ENCODE results near the gene SYNDIG1L. TPM values are rescaled to one million over a fixed set of nuclear protein-coding genes. Genes with fewer than 3 reads are reported as not detected.

Gene SYNDIG1L
- total RNA-seq, 1 experiment from 2014 or later = 1.4 TPM

DNA sequence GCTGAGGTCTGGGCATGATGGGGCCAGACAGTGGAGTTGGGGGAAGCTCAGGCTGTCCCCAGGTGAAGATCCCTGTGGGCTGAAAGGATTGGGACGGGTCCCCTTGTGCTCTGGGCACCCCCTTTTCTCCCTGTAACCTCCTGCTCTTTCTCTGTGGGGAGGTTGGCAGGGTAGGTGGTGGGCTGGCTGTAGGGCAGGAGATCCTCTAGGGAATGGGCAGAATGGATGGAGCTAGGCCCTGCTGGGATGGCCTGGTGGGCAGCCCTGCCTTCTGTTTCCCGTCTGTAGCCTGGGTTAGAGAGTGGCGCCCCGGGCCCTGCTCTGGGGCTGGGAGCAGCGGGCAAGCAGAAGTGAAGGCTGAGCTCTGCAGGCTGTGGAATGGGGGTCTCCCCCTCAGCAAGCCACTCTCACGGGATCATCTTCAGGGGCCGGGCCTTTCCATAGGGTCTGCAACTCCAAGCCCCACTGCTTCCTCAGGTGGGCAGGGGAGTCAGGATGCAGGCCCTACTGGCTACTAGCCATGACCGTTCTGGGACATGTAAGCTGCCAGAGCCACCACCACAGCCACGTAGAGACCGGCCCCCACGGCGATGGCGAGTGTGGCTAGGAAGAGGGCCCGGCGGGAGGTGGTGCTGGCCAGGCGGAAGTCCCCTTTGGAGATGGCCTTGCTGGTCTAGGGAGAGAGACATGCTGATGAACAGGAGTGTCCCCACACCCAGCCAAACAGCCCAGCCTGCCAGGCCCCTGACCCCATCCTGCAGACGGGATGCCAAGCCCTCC is 18.8 kb downstream of the SYNDIG1L start:
- CTCF ChIA-PET = no interaction called here
- peaks cover 10% of the 10 kb centered on the region for H3K4me1 Mint-ChIP-seq
- H3K4me3 Mint-ChIP-seq = no peak overlapping the region
- POLR2A ChIA-PET = no interaction called here
- H3K9me3 Mint-ChIP-seq = no peaks in the 10 kb centered on the region
- H3K27me3 Mint-ChIP-seq (ENCODE audit: low read depth) = peaks cover 2% of the 10 kb centered on the region; the same call in 1 of the 2 replicates
- DNase-seq (ENCODE audit: low spot score) (no peak), ATAC-seq (no peak)
- no peak overlapping the region; the same call in 1 of the 2 replicates for H3K27ac Mint-ChIP-seq
- H3K36me3 Mint-ChIP-seq = no peaks in the 10 kb centered on the region
- no peak for TF ChIP-seq NFYB (CRISPR knock-in tag; conservative IDR thresholded peaks at IDR 0.05; ENCODE audit: low read depth)
- no peak for TF ChIP-seq GTF2I (CRISPR knock-in tag; conservative IDR thresholded peaks at IDR 0.05)
- no peak for TF ChIP-seq ZNF121 (CRISPR knock-in tag; IDR thresholded peaks at IDR 0.05)
- TF ChIP-seq, protein P1, sequence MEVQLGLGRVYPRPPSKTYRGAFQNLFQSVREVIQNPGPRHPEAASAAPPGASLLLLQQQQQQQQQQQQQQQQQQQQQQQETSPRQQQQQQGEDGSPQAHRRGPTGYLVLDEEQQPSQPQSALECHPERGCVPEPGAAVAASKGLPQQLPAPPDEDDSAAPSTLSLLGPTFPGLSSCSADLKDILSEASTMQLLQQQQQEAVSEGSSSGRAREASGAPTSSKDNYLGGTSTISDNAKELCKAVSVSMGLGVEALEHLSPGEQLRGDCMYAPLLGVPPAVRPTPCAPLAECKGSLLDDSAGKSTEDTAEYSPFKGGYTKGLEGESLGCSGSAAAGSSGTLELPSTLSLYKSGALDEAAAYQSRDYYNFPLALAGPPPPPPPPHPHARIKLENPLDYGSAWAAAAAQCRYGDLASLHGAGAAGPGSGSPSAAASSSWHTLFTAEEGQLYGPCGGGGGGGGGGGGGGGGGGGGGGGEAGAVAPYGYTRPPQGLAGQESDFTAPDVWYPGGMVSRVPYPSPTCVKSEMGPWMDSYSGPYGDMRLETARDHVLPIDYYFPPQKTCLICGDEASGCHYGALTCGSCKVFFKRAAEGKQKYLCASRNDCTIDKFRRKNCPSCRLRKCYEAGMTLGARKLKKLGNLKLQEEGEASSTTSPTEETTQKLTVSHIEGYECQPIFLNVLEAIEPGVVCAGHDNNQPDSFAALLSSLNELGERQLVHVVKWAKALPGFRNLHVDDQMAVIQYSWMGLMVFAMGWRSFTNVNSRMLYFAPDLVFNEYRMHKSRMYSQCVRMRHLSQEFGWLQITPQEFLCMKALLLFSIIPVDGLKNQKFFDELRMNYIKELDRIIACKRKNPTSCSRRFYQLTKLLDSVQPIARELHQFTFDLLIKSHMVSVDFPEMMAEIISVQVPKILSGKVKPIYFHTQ (CRISPR knock-in tag; IDR thresholded peaks at IDR 0.05) = no peak
- TF ChIP-seq, protein P2, sequence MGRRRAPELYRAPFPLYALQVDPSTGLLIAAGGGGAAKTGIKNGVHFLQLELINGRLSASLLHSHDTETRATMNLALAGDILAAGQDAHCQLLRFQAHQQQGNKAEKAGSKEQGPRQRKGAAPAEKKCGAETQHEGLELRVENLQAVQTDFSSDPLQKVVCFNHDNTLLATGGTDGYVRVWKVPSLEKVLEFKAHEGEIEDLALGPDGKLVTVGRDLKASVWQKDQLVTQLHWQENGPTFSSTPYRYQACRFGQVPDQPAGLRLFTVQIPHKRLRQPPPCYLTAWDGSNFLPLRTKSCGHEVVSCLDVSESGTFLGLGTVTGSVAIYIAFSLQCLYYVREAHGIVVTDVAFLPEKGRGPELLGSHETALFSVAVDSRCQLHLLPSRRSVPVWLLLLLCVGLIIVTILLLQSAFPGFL (CRISPR knock-in tag; IDR thresholded peaks at IDR 0.05; ENCODE audit: borderline replicate concordance) = no peak
- TF ChIP-seq, protein P3, sequence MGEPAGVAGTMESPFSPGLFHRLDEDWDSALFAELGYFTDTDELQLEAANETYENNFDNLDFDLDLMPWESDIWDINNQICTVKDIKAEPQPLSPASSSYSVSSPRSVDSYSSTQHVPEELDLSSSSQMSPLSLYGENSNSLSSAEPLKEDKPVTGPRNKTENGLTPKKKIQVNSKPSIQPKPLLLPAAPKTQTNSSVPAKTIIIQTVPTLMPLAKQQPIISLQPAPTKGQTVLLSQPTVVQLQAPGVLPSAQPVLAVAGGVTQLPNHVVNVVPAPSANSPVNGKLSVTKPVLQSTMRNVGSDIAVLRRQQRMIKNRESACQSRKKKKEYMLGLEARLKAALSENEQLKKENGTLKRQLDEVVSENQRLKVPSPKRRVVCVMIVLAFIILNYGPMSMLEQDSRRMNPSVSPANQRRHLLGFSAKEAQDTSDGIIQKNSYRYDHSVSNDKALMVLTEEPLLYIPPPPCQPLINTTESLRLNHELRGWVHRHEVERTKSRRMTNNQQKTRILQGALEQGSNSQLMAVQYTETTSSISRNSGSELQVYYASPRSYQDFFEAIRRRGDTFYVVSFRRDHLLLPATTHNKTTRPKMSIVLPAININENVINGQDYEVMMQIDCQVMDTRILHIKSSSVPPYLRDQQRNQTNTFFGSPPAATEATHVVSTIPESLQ (CRISPR knock-in tag; IDR thresholded peaks at IDR 0.05) = no peak
- no peak for TF ChIP-seq PRRX2 (CRISPR knock-in tag; IDR thresholded peaks at IDR 0.05)
- TF ChIP-seq, protein P4, sequence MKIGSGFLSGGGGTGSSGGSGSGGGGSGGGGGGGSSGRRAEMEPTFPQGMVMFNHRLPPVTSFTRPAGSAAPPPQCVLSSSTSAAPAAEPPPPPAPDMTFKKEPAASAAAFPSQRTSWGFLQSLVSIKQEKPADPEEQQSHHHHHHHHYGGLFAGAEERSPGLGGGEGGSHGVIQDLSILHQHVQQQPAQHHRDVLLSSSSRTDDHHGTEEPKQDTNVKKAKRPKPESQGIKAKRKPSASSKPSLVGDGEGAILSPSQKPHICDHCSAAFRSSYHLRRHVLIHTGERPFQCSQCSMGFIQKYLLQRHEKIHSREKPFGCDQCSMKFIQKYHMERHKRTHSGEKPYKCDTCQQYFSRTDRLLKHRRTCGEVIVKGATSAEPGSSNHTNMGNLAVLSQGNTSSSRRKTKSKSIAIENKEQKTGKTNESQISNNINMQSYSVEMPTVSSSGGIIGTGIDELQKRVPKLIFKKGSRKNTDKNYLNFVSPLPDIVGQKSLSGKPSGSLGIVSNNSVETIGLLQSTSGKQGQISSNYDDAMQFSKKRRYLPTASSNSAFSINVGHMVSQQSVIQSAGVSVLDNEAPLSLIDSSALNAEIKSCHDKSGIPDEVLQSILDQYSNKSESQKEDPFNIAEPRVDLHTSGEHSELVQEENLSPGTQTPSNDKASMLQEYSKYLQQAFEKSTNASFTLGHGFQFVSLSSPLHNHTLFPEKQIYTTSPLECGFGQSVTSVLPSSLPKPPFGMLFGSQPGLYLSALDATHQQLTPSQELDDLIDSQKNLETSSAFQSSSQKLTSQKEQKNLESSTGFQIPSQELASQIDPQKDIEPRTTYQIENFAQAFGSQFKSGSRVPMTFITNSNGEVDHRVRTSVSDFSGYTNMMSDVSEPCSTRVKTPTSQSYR (CRISPR knock-in tag; IDR thresholded peaks at IDR 0.05) = no peak

DNA sequence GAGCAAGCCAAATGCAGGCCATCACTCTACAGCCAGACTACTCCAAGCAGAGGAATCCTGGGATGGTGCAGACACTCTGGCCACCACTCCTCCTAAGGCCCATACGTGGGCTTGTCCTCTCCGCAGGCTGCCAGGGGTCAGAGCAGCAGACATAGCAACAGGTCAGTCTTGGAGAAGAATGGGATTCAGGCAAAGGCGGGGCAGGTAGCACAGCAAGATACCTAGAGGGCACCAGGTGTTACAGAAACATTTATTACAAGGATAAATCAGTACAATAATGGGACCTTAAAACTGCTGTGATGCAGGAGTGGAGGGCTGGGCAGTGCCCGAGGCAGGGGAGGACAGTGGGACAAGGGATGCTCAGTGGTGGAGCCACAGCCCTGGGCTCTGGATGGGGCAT is 20.3 kb downstream of the SYNDIG1L start:
- ChIA-PET POLR2A (no interaction called here), CTCF (no interaction called here)
- Mint-ChIP-seq H3K27me3 (ENCODE audit: low read depth) (no peaks in the 10 kb centered on the region), H3K36me3 (no peaks in the 10 kb centered on the region), H3K27ac (no peak overlapping the region), H3K9me3 (no peaks in the 10 kb centered on the region), H3K4me1 (peaks cover 26% of the 10 kb centered on the region), H3K4me3 (no peak overlapping the region)
- TF ChIP-seq TEAD1 (CRISPR knock-in tag; IDR thresholded peaks at IDR 0.05) = no peak
- TF ChIP-seq ZNF219 (CRISPR knock-in tag; IDR thresholded peaks at IDR 0.05; ENCODE audit: borderline replicate concordance) = no peak
- no peak for TF ChIP-seq ZNF416 (CRISPR knock-in tag; IDR thresholded peaks at IDR 0.05)
- no peak for TF ChIP-seq ZNF138 (CRISPR knock-in tag; conservative IDR thresholded peaks at IDR 0.05)
- TF ChIP-seq FOXK1 (CRISPR knock-in tag; IDR thresholded peaks at IDR 0.05) = no peak
- no peak for ATAC-seq
- DNase-seq (ENCODE audit: low spot score) = no peak

DNA sequence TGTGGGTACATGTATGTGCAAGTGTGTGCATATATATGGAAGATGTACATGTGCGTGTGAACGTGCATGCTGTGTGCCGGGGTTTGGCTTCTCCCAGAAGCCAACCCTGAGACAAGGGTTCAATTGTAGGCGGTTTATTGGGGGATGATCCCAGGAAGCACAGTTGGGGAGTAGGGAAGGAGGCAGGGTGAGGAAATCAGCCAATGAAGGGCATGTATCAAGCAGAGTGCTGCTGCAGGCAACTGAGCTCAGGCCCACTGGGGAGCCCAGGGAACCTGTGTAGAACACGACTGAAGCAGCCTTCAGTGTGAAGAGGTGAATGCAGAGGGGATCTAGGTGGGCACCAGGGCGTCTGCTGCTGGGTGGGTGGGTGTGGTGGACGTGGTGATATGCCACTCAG is 21.6 kb downstream of the SYNDIG1L start:
- no peaks in the 10 kb centered on the region for H3K27me3 Mint-ChIP-seq (ENCODE audit: low read depth)
- ATAC-seq (no peak), DNase-seq (ENCODE audit: low spot score) (no peak)
- ChIA-PET POLR2A (no interaction called here), CTCF (no interaction called here)
- H3K4me1 Mint-ChIP-seq = peaks cover 38% of the 10 kb centered on the region
- H3K9me3 Mint-ChIP-seq = no peaks in the 10 kb centered on the region
- 0 out of 2 replicates have a peak overlapping the region, but pooled peaks have one; percentile 37 for H3K27ac Mint-ChIP-seq
- H3K36me3 Mint-ChIP-seq = no peaks in the 10 kb centered on the region
- no peak overlapping the region for H3K4me3 Mint-ChIP-seq
- TF ChIP-seq, protein P5, sequence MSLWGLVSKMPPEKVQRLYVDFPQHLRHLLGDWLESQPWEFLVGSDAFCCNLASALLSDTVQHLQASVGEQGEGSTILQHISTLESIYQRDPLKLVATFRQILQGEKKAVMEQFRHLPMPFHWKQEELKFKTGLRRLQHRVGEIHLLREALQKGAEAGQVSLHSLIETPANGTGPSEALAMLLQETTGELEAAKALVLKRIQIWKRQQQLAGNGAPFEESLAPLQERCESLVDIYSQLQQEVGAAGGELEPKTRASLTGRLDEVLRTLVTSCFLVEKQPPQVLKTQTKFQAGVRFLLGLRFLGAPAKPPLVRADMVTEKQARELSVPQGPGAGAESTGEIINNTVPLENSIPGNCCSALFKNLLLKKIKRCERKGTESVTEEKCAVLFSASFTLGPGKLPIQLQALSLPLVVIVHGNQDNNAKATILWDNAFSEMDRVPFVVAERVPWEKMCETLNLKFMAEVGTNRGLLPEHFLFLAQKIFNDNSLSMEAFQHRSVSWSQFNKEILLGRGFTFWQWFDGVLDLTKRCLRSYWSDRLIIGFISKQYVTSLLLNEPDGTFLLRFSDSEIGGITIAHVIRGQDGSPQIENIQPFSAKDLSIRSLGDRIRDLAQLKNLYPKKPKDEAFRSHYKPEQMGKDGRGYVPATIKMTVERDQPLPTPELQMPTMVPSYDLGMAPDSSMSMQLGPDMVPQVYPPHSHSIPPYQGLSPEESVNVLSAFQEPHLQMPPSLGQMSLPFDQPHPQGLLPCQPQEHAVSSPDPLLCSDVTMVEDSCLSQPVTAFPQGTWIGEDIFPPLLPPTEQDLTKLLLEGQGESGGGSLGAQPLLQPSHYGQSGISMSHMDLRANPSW (CRISPR knock-in tag; conservative IDR thresholded peaks at IDR 0.05; ENCODE audit: low read depth) = no peak
- TF ChIP-seq ZNF138 (CRISPR knock-in tag; conservative IDR thresholded peaks at IDR 0.05) (no peak), NR3C1 (CRISPR knock-in tag; conservative IDR thresholded peaks at IDR 0.05; ENCODE audit: low read depth) (no peak), SMAD4 (CRISPR knock-in tag; IDR thresholded peaks at IDR 0.05) (no peak), FOXK1 (CRISPR knock-in tag; IDR thresholded peaks at IDR 0.05) (no peak), NR2C2 (CRISPR knock-in tag; IDR thresholded peaks at IDR 0.05) (no peak), RORB (CRISPR knock-in tag; IDR thresholded peaks at IDR 0.05) (no peak)
- TF ChIP-seq, protein P6, sequence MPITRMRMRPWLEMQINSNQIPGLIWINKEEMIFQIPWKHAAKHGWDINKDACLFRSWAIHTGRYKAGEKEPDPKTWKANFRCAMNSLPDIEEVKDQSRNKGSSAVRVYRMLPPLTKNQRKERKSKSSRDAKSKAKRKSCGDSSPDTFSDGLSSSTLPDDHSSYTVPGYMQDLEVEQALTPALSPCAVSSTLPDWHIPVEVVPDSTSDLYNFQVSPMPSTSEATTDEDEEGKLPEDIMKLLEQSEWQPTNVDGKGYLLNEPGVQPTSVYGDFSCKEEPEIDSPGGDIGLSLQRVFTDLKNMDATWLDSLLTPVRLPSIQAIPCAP (CRISPR knock-in tag; IDR thresholded peaks at IDR 0.05) = no peak
